Measurements from ENCODE around the gene HOXC10.

- no peak for TF ChIP-seq EZH2 (IDR thresholded peaks at IDR 0.05)
- TF ChIP-seq POLR2AphosphoS5 (IDR thresholded peaks at IDR 0.05; ENCODE audit: borderline replicate concordance, low read depth, low read length) = no peak
Measured at GRCh38 chr12:54009171-54010052, 24.5 kb downstream of the HOXC10 start.

All from SK-N-MC (cell line).